22Rv1 (cell line): Measurements from ENCODE around the gene OLFML2A.

Experiments used
- H3K27ac ChIP-seq: fragments of 450-650 bp; 2 replicates; pipeline ENCODE4 v1.5.1; 2017
- CTCF ChIP-seq: fragments of 450-650 bp; IDR thresholded peaks from 2 replicates; pipeline ENCODE4 v1.5.1; 2017; ENCODE audit warnings: mild to moderate bottlenecking
- ZFX ChIP-seq: fragments of 450-650 bp; IDR thresholded peaks from 2 replicates; pipeline ENCODE4 v1.6.1; 2017; ENCODE audit warnings: antibody characterized with exemption, borderline replicate concordance

The OLFML2A gene

GRCh38 chr9:124766815-124767554, 9.9 kb upstream of the OLFML2A start:
- H3K27ac ChIP-seq = no peak overlapping the region
- peak; percentile 23; the same call in 1 of the 2 replicates for TF ChIP-seq CTCF
- TF ChIP-seq ZFX = no peak

GRCh38 chr9:124767821-124768220, 9.1 kb upstream of the OLFML2A start:
- TF ChIP-seq ZFX (no peak), CTCF (no peak)
- H3K27ac ChIP-seq = no peak overlapping the region

- TF ChIP-seq CTCF (no peak), ZFX (no peak)
- H3K27ac ChIP-seq = no peak overlapping the region
These were observed 8.6 kb upstream of the OLFML2A start for GRCh38 chr9:124768334-124768733.

- no peak for TF ChIP-seq CTCF
- TF ChIP-seq ZFX = no peak
- no peak overlapping the region; the same call in 1 of the 2 replicates for H3K27ac ChIP-seq
These were observed 8.0 kb upstream of the OLFML2A start for GRCh38 chr9:124768750-124769548.

GRCh38 chr9:124769549-124770358, 7.2 kb upstream of the OLFML2A start:
- no peak overlapping the region; the same call in 1 of the 2 replicates for H3K27ac ChIP-seq
- TF ChIP-seq ZFX = no peak
- no peak for TF ChIP-seq CTCF

- TF ChIP-seq ZFX (no peak), CTCF (no peak)
- peak overlapping the region; percentile 55; the same call in 1 of the 2 replicates for H3K27ac ChIP-seq
These were observed 6.4 kb upstream of the OLFML2A start for GRCh38 chr9:124770359-124771020.
